Activated effector memory CD4-positive, alpha-beta T cell treated with anti-CD3 and anti-CD28 coated beads, Interleukin-2, amount 50 U/mL, for 16 hours (primary cell): Measurements from ENCODE around the gene ESYT2.

Experiments used
- DNase-seq: peaks from one replicate; pipeline ENCODE4 v3.0.0-alpha.2; 2020

ESYT2 gene

GRCh38 chr7:158821171-158822031 lies 7.9 kb downstream of the ESYT2 start:
- no peak for DNase-seq

DNA sequence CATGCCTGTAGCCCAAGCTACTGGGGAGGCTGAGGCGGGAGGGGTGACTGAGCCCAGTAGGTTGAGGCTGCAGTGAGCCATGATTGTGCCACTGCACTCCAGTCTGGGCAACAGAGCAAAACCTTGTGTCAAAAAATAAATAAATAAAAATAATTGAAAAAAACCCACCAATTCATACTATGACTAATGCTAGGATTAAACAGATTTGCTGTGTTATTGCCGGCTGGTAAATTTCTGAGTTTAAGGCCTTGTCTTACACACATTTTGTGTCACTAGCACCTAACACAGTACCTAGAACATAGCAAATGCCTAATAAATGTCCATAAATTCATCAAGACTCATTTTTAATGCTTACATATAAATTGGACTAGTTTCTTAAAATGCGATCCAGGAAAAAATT lies 8.7 kb downstream of the ESYT2 start:
- no peak for DNase-seq

DNA sequence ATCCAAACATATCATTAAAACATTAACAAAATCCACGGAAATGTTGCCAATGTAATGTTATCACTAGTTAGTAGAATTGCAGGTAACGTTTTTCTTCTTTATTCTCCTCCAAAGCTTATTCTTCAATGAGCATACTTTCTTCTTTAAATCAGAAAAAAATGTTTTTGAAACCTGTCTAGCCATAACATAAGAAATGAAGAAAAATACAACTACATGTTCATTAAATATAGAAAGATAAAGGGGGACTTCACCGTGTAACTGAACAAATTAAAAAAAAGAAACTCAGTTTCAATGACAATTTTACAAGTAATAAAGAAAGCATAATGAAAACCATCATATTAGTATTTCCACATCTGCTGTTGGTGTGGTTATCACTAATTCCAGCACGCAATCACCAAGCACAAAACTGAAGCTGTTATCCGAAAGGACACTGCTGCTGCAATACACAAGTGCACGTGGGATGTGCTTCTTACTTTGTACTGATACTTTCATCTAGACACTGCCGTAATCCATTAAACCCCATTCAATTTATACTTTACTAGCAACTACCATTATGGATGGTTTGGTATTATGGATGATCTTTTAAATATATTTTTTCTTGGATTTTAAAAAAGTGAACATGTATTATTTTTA lies 9.6 kb downstream of the ESYT2 start:
- DNase-seq, result no peak

DNA sequence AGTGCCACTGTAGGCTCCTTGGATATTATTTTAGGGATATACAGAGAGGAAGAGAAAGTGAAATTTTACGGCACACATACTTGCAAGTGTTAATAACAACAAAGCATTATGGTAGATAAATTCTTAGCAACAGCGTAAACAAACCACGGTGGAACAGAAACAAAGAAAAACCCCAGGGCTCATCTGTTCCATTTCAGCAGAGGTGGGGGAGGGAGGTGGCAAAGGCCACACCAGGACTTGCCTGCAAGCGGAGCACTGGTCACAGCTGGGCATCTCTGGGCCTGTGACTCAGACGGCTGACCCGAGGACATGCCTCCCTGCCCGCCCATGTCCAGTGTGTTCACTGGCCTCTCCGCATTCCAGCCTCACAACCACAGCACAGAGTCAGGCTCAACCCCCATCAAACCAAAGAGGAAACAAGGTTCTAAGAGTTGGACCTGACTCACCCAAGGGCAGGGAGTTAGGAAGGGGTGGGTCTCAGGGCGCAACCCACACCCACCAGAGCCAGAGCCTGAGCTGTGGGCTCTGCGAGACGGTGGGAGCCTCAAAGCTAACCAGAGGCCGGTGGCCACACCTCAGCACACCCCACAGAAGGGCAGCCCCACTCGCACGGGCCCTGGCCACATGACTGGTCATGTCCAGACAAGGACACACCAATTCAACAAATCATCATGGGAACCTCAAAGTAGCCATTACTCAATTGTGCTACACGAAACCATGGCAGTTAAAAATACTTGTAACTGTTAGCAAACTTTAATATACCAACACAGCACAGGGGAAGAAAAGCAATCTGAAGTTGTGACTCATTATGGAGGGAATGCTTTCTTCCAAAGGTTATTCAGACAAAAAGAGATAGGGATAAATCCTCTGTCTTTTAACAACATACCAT lies 10.7 kb downstream of the ESYT2 start:
- peak; percentile 90 for DNase-seq

GRCh38 chr7:158816995-158817394 lies 12.3 kb downstream of the ESYT2 start:
- DNase-seq, result no peak

DNA sequence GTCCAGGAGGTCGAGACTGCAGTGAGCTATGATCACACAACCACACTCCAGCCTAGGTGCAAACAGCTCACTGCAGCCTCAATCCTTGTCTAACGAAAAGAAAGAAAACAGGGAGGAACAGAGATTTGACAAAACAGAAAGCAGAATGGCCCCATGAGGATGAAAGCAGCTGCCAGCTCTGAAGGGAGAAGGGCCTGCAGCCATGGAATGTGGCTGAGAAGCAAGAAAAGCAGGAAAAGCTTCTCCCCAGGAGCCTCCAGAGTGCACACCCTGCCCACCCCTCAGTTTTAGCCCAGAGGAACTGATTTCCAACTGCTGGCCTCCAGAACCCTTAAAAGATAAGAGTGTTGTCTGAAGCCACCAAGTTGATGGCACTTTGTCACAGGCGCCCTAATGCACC lies 13.0 kb downstream of the ESYT2 start:
- DNase-seq, result no peak

DNA sequence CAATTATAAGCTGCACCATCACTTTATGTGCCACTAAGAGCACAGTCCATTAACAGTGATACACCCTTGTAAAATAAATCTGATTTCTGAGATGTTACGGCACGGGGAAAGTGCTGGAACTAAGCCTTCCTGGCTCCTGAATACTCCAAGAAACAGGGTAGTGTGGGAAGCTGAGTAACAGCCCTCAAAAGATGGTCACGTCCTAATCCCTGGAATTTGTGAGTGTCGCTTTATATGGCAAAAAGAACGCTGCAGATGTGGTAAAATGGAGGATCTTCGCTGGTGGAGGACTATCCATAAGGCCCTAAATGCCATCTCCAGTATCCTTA lies 13.5 kb downstream of the ESYT2 start:
- no peak for DNase-seq

DNA sequence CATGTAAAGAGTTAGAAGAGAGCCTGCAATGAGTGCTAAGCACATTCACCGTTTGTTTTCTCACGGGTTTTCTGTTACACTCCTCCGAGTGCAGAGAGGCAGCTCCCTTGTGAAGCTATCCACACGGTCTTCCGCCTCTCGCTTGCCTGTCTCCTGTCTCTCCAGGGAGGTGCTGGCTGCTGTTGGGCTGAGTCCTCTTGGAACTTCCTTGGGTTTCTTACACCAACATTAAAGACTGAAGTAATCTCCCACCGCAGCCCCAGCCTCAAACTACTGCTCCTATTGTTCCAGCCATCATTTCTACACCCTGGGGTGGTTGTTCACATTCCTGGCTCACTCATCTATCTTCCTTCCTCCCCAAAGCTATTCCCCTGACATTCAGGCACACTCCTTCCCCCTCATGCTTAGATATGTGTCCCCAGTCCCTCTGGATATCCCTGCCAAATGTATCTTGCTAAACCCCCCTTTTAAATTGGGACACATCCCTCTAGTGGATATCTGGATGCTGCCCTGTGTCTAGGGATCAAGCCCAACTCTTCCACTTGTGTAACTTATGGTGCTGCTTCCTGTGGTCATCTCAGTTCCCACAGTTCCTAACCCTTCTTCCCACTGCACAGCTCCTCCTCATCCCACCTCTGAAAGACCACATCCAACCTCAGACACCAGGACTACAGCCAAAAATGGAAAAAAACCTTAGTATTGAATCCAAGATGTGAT lies 14.1 kb downstream of the ESYT2 start:
- no peak for DNase-seq

GRCh38 chr7:158814637-158815036 lies 14.7 kb downstream of the ESYT2 start:
- peak; percentile 81 for DNase-seq

DNA sequence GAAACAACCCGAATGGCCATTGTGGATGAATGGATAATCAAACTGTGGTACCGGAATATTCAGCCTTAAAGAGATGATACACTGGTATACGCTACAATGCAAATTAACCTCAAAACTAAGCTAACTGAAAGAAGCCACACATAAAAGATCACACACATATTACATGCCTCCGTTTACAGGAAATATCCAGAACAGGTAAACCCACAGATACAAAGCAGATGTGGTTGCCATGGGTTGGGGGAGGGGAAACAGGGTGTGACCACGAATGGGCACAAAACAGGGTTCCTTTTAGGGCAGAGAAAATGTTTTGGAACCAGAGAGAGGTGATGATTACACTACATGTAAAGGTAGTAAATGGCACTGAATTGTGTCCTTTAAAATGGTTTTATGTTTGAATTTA lies 16.6 kb downstream of the ESYT2 start:
- peak; percentile 84 for DNase-seq

DNA sequence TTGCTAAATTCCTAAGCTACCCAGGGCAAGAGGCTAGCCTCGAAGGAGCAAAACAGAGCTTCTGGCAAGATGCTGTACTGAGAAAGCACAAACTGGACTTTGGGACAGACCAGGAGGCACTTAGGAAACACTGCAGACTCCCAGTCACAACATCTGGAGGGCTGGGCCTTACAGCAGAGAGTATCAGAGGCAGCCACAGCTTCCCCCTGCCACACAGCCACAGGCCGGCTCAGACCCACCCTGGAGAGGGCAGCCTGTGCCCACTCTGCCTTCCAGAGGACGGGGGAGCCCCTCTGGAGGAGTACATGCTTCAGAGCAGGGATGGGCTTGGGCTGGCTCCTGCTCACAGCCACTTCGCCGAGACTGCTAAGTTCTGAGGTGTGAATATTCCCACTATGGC lies 17.4 kb downstream of the ESYT2 start:
- DNase-seq, result no peak

DNA sequence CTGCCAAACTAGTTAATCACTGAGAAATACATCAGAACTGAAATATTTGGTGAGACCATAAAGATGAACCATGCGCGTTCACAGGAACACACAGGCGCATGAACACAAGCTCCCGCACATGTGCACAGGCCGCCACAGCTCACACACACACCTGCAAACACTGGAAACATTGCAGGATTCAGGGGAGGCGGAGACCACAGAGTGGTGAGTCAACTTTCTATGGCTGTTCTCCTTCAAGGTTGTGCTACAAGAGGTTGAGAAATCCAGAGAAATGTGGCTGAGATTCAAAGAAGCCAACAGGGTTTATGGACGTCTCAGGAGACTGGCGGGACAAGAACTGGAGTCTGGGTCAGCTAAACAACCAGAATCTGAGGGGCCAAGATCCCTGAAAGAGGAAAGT lies 17.8 kb downstream of the ESYT2 start:
- DNase-seq, result peak; percentile 80

GRCh38 chr7:158810846-158811245 lies 18.5 kb downstream of the ESYT2 start:
- no peak for DNase-seq

DNA sequence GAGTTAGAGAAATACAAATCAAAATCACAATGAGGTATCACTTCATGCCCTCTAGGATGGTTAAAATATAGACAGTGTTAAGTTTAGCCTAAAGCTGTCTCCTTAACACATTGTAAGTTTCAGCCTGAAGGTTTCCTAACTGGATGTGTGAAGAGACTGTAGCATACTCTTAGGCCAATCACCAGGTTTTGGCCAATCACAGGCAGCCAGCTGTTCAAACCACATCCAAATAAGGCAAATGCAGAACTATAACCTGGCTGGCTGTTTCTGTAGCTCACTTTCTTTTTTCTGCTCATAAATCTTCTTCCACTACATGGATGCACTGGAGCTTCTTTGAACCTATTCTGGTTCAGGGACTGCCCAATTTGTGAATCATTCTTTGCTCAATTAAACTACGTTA lies 19.7 kb downstream of the ESYT2 start:
- no peak for DNase-seq

DNA sequence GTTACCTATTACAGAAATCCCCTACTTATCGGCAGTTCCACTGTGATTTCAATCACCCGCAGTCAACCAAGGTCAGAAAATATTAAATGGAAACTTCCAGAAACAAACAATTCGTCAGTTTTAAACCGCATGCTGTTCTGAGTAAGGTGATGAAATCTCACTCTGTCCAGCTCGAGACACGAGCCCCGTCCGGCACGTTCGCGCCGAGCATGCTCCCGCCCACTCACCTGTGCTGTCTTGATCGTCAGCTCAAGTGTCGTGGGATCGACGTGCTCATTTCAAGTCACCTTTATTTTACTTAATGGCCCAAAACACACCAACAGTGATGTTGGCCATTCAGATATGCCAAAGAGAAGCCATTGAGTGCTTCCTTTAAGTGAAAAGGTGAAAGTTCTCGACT lies 21.2 kb downstream of the ESYT2 start:
- DNase-seq, result no peak

GRCh38 chr7:158805937-158806336 lies 23.4 kb downstream of the ESYT2 start:
- no peak for DNase-seq

DNA sequence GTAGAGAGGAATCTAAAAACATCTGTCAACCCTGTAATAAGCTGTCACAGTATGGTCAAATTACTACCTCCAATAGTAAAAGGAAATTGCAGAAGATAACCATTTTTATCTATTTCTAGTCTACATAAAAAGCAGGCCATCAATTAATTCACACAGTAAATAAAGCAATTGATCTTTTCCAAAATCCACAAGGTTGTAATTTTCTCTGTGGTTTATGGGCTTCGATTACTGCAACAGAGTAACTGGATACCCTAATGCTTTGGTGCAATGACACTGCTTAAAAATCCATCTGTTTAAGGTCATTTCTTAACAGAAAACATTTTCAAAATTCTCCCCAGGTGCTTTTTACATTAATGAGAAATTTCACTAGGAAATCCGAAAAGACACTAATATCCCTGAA lies 23.9 kb downstream of the ESYT2 start:
- no peak for DNase-seq

DNA sequence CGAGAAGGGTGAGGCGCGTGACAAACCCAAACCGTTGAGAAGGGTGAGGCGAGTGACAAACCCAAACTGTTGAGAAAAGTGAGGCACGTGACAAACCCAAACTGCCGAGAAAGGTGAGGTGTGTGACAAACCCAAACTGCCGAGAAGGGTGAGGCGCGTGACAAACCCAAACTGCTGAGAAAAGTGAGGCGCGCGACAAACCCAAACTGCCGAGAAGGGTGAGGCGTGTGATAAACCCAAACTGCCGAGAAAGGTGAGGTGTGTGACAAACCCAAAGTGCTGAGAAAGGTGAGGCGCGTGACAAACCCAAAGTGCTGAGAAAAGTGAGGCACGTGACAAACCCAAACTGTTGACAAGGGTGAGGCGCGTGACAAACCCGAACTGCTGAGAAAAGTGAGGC lies 25.0 kb downstream of the ESYT2 start:
- no peak for DNase-seq

DNA sequence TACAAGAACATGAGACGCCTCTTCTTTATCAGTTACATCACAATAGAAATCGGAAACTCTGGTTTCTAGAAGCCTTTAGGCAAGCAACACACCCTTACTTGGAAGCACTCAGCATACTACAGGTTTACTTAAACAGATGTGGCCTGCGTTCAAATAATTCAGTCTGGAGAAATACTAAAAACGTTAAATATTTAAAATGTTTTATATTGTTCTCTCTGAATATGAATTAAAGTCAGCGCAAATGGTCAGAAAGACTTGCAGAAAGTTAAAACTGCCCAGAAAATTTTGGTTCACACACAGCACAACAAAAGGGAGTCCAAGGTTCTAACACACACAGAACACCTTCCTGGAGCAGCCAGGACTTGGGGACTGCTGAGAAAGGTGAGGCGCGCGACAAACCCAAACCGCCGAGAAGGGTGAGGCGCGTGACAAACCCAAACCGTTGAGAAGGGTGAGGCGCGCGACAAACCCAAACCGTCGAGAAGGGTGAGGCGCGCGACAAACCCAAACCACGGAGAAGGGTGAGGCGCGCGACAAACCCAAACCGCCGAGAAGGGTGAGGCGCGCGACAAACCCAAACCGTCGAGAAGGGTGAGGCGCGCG lies 25.8 kb downstream of the ESYT2 start:
- no peak for DNase-seq

GRCh38 chr7:158802535-158803366 lies 26.6 kb downstream of the ESYT2 start:
- DNase-seq, result no peak

DNA sequence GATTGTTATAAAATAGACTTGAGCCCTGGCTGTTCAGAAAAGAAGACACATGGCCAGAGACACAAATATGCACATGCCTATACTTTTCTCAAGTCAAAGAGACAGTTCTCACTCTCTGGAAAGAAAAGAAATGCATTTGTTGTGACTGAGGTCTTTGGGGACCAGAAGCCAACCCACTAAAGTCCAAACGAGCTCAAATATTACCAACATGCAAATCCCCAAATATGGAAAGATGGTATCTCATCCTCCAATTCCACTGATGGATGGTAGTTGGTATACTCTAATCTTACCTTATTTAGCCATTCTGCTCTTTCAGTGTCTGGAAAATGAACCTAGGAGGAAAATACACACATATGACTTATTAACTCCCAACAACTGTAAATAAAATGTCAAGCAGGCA lies 30.6 kb downstream of the ESYT2 start:
- no peak for DNase-seq

GRCh38 chr7:158796667-158797066 lies 32.6 kb downstream of the ESYT2 start:
- DNase-seq, result no peak
